ENCODE results near the gene YBEY. TPM values are rescaled to one million over a fixed set of nuclear protein-coding genes. Genes with fewer than 3 reads are reported as not detected.

YBEY gene
- total and polyA plus RNA-seq, 7 experiments from 2014 or later = 8.8 to 20.1 (median 15.6) TPM

DNA sequence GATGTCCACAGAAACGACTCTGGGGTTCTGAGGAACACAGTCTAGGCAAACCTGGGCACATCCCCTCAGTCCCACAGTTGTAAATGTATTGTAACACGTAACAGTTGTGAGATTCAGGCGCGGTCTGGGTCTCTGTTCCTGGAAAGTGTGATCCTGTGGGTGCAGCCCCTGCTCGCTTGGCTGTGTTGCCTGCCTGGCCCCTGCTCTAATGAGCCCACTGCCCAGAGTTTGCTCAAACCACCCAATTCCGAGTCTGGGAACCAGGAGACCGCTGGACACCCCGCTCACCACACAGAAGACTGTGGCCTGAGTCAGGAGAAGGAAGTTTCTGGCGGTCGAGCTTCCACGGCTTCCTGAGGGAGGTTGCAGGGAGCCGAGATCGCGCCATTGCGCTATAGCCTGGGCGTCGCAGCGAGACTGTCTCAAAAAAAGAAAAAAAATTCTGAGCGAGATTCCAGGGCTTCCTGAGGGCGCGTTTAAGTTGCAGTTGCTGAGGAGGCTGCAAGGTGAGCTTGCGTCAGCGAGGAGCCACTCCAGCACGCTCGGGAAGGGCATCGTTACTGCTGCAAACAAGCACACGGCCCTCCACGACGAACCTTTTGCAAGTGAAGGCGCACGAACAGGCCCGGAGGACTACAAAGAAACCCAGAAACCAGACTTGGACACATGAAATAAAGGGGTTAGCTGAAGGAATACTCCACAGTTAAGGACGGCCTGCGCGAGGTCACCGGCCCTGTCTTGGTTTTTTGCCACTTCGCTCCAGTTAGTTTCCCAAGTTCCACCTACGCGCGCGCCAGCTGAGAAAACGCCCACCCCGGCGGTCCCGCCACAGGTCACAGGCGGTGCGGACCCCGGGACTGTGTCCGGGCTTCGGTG, 36.4 kb downstream of the YBEY start:
- Histone ChIP-seq H3K4me1 (ENCODE audit: control insufficient read depth in 2 of 2, insufficient read depth in 2 of 2, low read length in 2 of 2) (peaks cover 0 to 16% of the 10 kb centered on the region in 2 donors), H3K9me3 (ENCODE audit: control insufficient read depth in 2 of 3, low read length in 3 of 3) (no peaks in the 10 kb centered on the region), H3K36me3 (ENCODE audit: control insufficient read depth in 2 of 3, insufficient read depth in 3 of 3, low read length in 3 of 3) (peaks cover 0 to 6% (median 0%) of the 10 kb centered on the region in 3 experiments), H3K27ac (ENCODE audit: low read depth, low read length) (peak overlapping the region; percentile 59), H3K27me3 (ENCODE audit: control insufficient read depth in 2 of 2, insufficient read depth in 2 of 2, low read length in 2 of 2) (no peaks in the 10 kb centered on the region), H3K4me3 (ENCODE audit: low read length) (peak overlapping the region; percentile 98)
- ATAC-seq (no peak), DNase-seq (peak in 2 of 9 donors; percentile 9 to 47)
- H3K27me3 Mint-ChIP-seq = no peaks in the 10 kb centered on the region
- intact Hi-C loops (cut with micrococcal nuclease) = loop anchor here (5.0 kb wide), 2 partner anchors 135 to 730 kb away; partner anchors contain the start of gene DIP2A (in 1 of the 2)
- H3K9me3 Mint-ChIP-seq = peaks cover 0 to 2% (median 0%) of the 10 kb centered on the region in 11 donors
- peaks cover 0 to 9% (median 3%) of the 10 kb centered on the region in 5 donors for H3K36me3 Mint-ChIP-seq
- peak overlapping the region in 6 of 9 donors; percentile 4 to 97 (median 52) for H3K27ac Mint-ChIP-seq
- peak overlapping the region; percentile 90 to 98 (median 96) for H3K4me3 Mint-ChIP-seq
- ChIA-PET POLR2A (interaction anchor here (1.2 kb wide), 1 partner anchor 88 kb away, joined by 3 read pairs; no protein-coding TSS in a partner anchor), CTCF (no interaction called here)
- H3K4me1 Mint-ChIP-seq = peaks cover 14 to 41% (median 33%) of the 10 kb centered on the region in 7 donors

DNA sequence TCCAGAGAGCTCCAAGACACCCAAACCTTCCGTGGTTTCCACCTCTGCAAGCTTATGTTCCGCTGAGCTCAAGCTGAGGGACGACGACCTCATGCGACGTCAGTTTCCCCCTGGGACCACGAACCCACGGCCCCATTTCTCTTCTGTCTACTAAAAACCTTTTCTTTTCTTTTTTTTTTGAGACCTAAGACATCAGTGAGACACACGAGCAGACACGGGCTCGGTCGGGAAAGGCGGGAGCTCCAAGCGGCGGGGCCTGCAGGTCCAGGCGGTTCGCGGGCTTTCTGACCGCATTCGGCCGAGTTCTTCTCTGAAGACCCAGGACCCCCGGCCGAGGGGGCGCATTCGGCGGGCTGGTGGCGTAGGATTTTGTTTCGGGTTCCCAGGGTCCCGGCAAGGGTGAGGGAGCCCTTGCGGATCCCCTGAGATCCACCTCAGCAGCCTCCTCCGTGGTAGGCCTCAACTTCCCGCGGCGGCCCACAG, 37.1 kb downstream of the YBEY start:
- peak overlapping the region; percentile 59 for H3K27ac ChIP-seq (ENCODE audit: low read depth, low read length)
- intact Hi-C loops (cut with micrococcal nuclease) = loop anchor here (5.0 kb wide), 2 partner anchors 134 to 731 kb away; partner anchors contain the start of gene DIP2A (in 1 of the 2)
- H3K27ac Mint-ChIP-seq = peak overlapping the region in 8 of 9 donors; percentile 15 to 97 (median 54)

DNA sequence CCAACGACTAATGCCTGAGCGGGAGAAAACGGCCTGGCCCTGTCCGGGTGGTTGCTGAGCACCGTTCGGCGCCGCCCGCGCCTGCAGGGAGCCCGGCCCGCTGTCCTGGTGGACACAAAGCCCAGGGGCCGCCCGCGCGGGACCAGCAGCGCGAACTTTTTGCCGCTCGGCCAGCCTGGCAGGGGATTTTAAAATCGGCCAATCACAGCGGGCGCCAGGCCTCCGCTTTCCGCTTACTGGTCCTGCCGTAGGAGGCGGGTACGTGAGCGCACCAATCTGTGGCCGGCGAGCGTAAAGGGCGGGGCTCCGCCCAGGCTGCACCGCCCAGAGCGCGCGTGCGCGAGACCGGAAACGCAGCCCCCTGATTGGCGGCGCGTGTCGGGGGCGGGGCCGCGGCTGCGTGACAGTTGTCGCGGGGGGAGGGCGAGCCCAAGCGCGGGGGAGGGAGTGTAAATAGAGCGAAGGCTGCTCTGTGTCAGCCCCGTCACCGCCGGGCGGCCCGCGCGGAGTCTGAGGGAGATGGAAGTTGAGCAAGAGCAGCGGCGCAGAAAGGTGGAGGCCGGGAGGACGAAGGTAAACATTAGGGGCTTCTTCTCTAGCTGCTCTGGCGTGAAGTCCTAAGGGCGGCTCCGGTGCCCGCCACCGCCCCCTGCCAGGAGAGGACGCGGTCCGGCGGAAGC, 37.7 kb downstream of the YBEY start, which contains the start of the genes C21orf58 and PCNT:
C21orf58 (minus strand) TSS at position 161 of the 680 bp plus-strand sequence. CDS start 1,132 bp downstream, outside the sequence.
PCNT (plus strand) TSS at position 447 of the 680 bp plus-strand sequence; CDS start at position 520, 73 bp downstream.
- ChIA-PET CTCF (no interaction called here), POLR2A (interaction anchor here (1.2 kb wide), 1 partner anchor 89 kb away, joined by 3 read pairs; no protein-coding TSS in a partner anchor)
- H3K36me3 Mint-ChIP-seq = peaks cover 0 to 11% (median 3%) of the 10 kb centered on the region in 5 donors
- H3K9me3 Mint-ChIP-seq = peaks cover 0 to 2% (median 0%) of the 10 kb centered on the region in 11 donors
- Histone ChIP-seq H3K4me3 (ENCODE audit: low read length) (peak within 1 kb of the TSS; percentile 98), H3K4me1 (ENCODE audit: control insufficient read depth in 2 of 2, insufficient read depth in 2 of 2, low read length in 2 of 2) (peaks cover 0 to 16% of the 10 kb centered on the region in 2 donors), H3K36me3 (ENCODE audit: control insufficient read depth in 2 of 3, insufficient read depth in 3 of 3, low read length in 3 of 3) (peaks cover 0 to 13% (median 2%) of the 10 kb centered on the region in 3 experiments), H3K27me3 (ENCODE audit: control insufficient read depth in 2 of 2, insufficient read depth in 2 of 2, low read length in 2 of 2) (no peaks in the 10 kb centered on the region), H3K9me3 (ENCODE audit: control insufficient read depth in 2 of 3, low read length in 3 of 3) (no peaks in the 10 kb centered on the region), H3K27ac (ENCODE audit: low read depth, low read length) (peak within 1 kb of the TSS; percentile 97)
- no peaks in the 10 kb centered on the region for H3K27me3 Mint-ChIP-seq
- peak within 1 kb of the TSS; percentile 90 to 98 (median 96) for H3K4me3 Mint-ChIP-seq
- peak within 1 kb of the TSS; percentile 91 to 99 (median 97) for H3K27ac Mint-ChIP-seq
- peaks cover 14 to 44% (median 33%) of the 10 kb centered on the region in 7 donors for H3K4me1 Mint-ChIP-seq
- peak; percentile 96 to 99 (median 98) for DNase-seq
- peak; percentile 90 for ATAC-seq
- intact Hi-C loops (cut with micrococcal nuclease) = loop anchor here (1.0 to 5.0 kb wide), 10 partner anchors 38 to 732 kb away; partner anchors contain the start of genes DIP2A (in 2 of the 2), YBEY (in 2 of the 2), PCBP3 (in 1 of the 2) and SPATC1L (in 1 of the 2)

More for the DNA sequence above, 37.1 kb downstream of the YBEY start:
- DNase-seq = no peak
- peaks cover 0 to 2% (median 0%) of the 10 kb centered on the region in 11 donors for H3K9me3 Mint-ChIP-seq
- H3K4me3 ChIP-seq (ENCODE audit: low read length) = peak overlapping the region; percentile 98
- CTCF ChIA-PET = no interaction called here
- no peaks in the 10 kb centered on the region for H3K27me3 ChIP-seq (ENCODE audit: control insufficient read depth in 2 of 2, insufficient read depth in 2 of 2, low read length in 2 of 2)
- H3K36me3 ChIP-seq (ENCODE audit: control insufficient read depth in 2 of 3, insufficient read depth in 3 of 3, low read length in 3 of 3) = peaks cover 0 to 11% (median 0%) of the 10 kb centered on the region in 3 experiments
- peaks cover 0 to 16% of the 10 kb centered on the region in 2 donors for H3K4me1 ChIP-seq (ENCODE audit: control insufficient read depth in 2 of 2, insufficient read depth in 2 of 2, low read length in 2 of 2)
- H3K36me3 Mint-ChIP-seq = peaks cover 0 to 11% (median 3%) of the 10 kb centered on the region in 5 donors
- POLR2A ChIA-PET = interaction anchor here (1.2 kb wide), 1 partner anchor 88 kb away, joined by 3 read pairs; no protein-coding TSS in a partner anchor
- no peaks in the 10 kb centered on the region for H3K27me3 Mint-ChIP-seq
- peaks cover 14 to 44% (median 33%) of the 10 kb centered on the region in 7 donors for H3K4me1 Mint-ChIP-seq
- ATAC-seq = no peak
- H3K9me3 ChIP-seq (ENCODE audit: control insufficient read depth in 2 of 3, low read length in 3 of 3) = no peaks in the 10 kb centered on the region
- peak overlapping the region; percentile 90 to 98 (median 96) for H3K4me3 Mint-ChIP-seq

DNA sequence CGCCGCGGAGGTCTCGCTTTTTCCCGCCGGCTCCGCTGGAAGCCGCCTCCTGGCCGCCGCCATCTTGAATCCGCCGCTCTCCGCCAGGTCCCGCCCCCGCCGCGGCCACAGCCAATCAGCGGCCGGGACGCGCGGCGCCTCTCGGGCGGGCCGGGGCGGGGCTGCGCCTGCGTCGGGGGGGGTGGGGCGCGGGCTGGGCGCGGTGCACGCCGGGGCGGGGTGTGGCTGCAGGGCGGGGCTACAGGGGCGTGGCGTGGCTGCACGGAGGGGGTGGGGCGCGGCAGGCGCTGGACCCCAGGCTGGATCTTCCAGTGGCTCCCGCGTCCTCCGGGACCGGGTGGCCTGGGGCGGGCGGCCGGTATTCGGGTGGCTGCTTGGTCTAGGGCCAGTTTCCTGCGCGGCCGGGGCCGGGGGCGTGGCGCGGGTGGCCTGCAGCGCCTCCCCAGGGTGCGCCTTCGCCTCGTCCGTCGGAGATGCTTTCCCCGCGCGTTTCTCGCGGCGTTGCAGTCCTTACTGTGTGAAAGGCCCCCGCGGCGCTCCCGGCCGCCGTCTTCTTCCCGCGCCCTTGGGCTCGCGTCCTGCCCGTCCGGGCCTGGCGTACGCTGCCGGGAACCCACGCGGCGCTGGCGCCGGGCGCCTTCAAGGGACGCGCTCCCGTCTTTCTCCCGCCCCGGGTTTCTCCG, 38.4 kb downstream of the YBEY start:
- H3K9me3 ChIP-seq (ENCODE audit: control insufficient read depth in 2 of 3, low read length in 3 of 3) = no peaks in the 10 kb centered on the region
- H3K4me3 Mint-ChIP-seq = peak overlapping the region in 9 of 10 donors; percentile 90 to 98 (median 96)
- POLR2A ChIA-PET = interaction anchor here (1.7 kb wide), 1 partner anchor 38 kb away, joined by 3 read pairs; the partner anchor contains the start of gene YBEY
- H3K4me1 Mint-ChIP-seq = peaks cover 14 to 44% (median 33%) of the 10 kb centered on the region in 7 donors
- peaks cover 0 to 14% (median 6%) of the 10 kb centered on the region in 5 donors for H3K36me3 Mint-ChIP-seq
- H3K9me3 Mint-ChIP-seq = peaks cover 0 to 2% (median 0%) of the 10 kb centered on the region in 11 donors
- intact Hi-C loops (cut with micrococcal nuclease) = loop anchor here (1.0 to 5.0 kb wide), 10 partner anchors 38 to 732 kb away; partner anchors contain the start of genes DIP2A (in 2 of the 2), YBEY (in 2 of the 2), PCBP3 (in 1 of the 2) and SPATC1L (in 1 of the 2)
- peaks cover 0 to 16% of the 10 kb centered on the region in 2 donors for H3K4me1 ChIP-seq (ENCODE audit: control insufficient read depth in 2 of 2, insufficient read depth in 2 of 2, low read length in 2 of 2)
- peak overlapping the region; percentile 98 for H3K4me3 ChIP-seq (ENCODE audit: low read length)
- H3K27me3 ChIP-seq (ENCODE audit: control insufficient read depth in 2 of 2, insufficient read depth in 2 of 2, low read length in 2 of 2) = no peaks in the 10 kb centered on the region
- peak overlapping the region in 8 of 9 donors; percentile 28 to 98 (median 96) for H3K27ac Mint-ChIP-seq
- DNase-seq (peak; percentile 77 to 97 (median 90)), ATAC-seq (peak; percentile 87)
- CTCF ChIA-PET = interaction anchor here (1.7 kb wide), 2 partner anchors 40 to 182 kb away, joined by 6 to 9 read pairs; partner anchors contain the start of gene MCM3AP
- H3K27me3 Mint-ChIP-seq = no peaks in the 10 kb centered on the region
- H3K27ac ChIP-seq (ENCODE audit: low read depth, low read length) = peak overlapping the region; percentile 97
- H3K36me3 ChIP-seq (ENCODE audit: control insufficient read depth in 2 of 3, insufficient read depth in 3 of 3, low read length in 3 of 3) = peaks cover 0 to 17% (median 5%) of the 10 kb centered on the region in 3 experiments

DNA sequence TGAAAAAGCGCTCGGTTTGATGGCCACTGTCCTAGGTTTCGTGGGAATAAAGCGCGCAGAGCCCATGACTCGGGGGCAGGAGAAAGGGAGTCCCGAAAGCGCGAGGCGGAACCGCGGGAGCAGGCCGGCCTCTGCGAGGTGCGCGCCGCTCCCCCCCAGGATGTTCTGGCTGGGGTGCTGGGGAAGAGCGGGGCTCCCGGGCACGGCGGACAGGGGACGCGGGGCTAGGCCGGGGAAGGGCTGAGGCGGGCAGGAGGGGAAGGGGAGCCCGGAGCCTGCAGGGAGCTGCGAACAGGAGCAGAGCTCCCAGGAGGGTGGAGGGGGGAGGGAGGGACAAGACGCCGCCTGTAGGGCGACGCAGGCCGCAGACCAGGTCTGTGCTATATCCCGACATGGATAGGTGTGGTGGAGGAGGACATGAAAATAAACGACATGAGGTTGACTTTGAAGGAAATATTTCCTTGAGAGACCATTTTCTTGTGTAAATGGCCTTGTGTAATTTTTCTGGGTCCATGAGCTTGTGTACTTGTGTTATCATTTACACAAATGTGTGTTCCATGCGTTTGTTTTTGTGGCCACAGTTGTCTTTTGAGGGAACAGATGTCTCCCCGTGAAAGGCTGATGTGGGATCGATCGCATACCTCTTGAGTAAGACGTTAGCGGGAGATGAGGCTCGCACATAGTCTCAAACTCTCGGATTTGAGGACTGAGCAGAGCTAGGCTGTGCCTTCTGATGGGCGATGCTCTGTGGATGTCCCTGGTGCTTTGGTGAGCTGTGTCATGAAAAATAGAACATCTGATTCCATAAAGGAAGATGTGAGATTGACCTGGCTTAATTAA, 39.2 kb downstream of the YBEY start:
- no peaks in the 10 kb centered on the region for H3K27me3 Mint-ChIP-seq
- ATAC-seq (no peak), DNase-seq (peak in 5 of 9 donors; percentile 3 to 60 (median 27))
- H3K36me3 Mint-ChIP-seq = peaks cover 0 to 14% (median 6%) of the 10 kb centered on the region in 5 donors
- Histone ChIP-seq H3K4me1 (ENCODE audit: control insufficient read depth in 2 of 2, insufficient read depth in 2 of 2, low read length in 2 of 2) (peaks cover 0 to 16% of the 10 kb centered on the region in 2 donors), H3K9me3 (ENCODE audit: control insufficient read depth in 2 of 3, low read length in 3 of 3) (no peaks in the 10 kb centered on the region), H3K27ac (ENCODE audit: low read depth, low read length) (peak overlapping the region; percentile 66), H3K36me3 (ENCODE audit: control insufficient read depth in 2 of 3, insufficient read depth in 3 of 3, low read length in 3 of 3) (peaks cover 0 to 22% (median 5%) of the 10 kb centered on the region in 3 experiments), H3K4me3 (ENCODE audit: low read length) (peak overlapping the region; percentile 79), H3K27me3 (ENCODE audit: control insufficient read depth in 2 of 2, insufficient read depth in 2 of 2, low read length in 2 of 2) (no peaks in the 10 kb centered on the region)
- intact Hi-C loops (cut with micrococcal nuclease) = loop anchor here in 1 of 2 donors (2.0 kb wide), 3 partner anchors 226 to 682 kb away; partner anchors contain the start of gene PCBP3
- H3K4me3 Mint-ChIP-seq = peak overlapping the region; percentile 67 to 98 (median 85)
- H3K27ac Mint-ChIP-seq = peak overlapping the region; percentile 48 to 85 (median 76)
- peaks cover 14 to 41% (median 33%) of the 10 kb centered on the region in 7 donors for H3K4me1 Mint-ChIP-seq
- ChIA-PET CTCF (interaction anchor here (0.6 to 1.7 kb wide), 7 partner anchors 41 to 219 kb away, joined by 3 to 9 read pairs (median 3); partner anchors contain the start of gene MCM3AP), POLR2A (interaction anchor here (0.8 to 1.7 kb wide), 6 partner anchors 11 to 487 kb away, joined by 3 to 5 read pairs (median 4); partner anchors contain the start of genes MCM3AP and YBEY)
- peaks cover 0 to 2% (median 0%) of the 10 kb centered on the region in 11 donors for H3K9me3 Mint-ChIP-seq

Measured in naive thymus-derived CD4-positive, alpha-beta T cell (primary cell).